CD14-positive monocyte (primary cell): ENCODE data around the gene MYO1D. TPM values are rescaled to one million over a fixed set of nuclear protein-coding genes. Genes with fewer than 3 reads are reported as not detected.

Experiments used
- DNase-seq, 3 donors: peaks; one replicate each; pipeline ENCODE4 v3.0.0-alpha.2; 2011 to 2022
- H2AFZ ChIP-seq: 2 replicates; pipeline ENCODE4 v1.6.0; 2012; ENCODE audit warnings: mild to moderate bottlenecking, low read depth, low read length, inconsistent platforms; ENCODE audit not compliant: insufficient read depth, poor library complexity, severe bottlenecking
- H3K27ac ChIP-seq, 2 donors: 1 replicate in 1 of 2; 2 replicates in 1 of 2; pipeline ENCODE4 v1.5.1; 2012 to 2013; ENCODE audit warnings: low read length in 2 of 2, control low read depth in 1 of 2, inconsistent platforms in 1 of 2, low read depth in 1 of 2, mild to moderate bottlenecking in 1 of 2
- H3K27me3 ChIP-seq, 2 donors: one replicate each; pipeline versions ENCODE4 v1.6.0 to v1.6.1; 2011 to 2013; ENCODE audit warnings: low read length in 2 of 2; ENCODE audit not compliant: control insufficient read depth in 2 of 2, insufficient read depth in 2 of 2
- H3K36me3 ChIP-seq, 2 donors: replicated peaks in 1 of 2; 1 replicate in 1 of 2; 2 replicates in 1 of 2; pipeline versions ENCODE4 v1.5.1 to v1.6.1; 2012 to 2013; ENCODE audit warnings: low read length in 2 of 2, control low read depth in 1 of 2, inconsistent platforms in 1 of 2, mild to moderate bottlenecking in 1 of 2; ENCODE audit not compliant: insufficient read depth in 2 of 2, control insufficient read depth in 1 of 2
- H3K4me1 ChIP-seq, 2 donors: 1 replicate in 1 of 2; 2 replicates in 1 of 2; pipeline versions ENCODE4 v1.5.1 to v1.6.1; 2012 to 2013; ENCODE audit warnings: low read length in 2 of 2, control low read depth in 1 of 2, inconsistent platforms in 1 of 2, mild to moderate bottlenecking in 1 of 2, moderate library complexity in 1 of 2; ENCODE audit not compliant: insufficient read depth in 2 of 2, control insufficient read depth in 1 of 2
- H3K4me2 ChIP-seq: replicated peaks from 2 replicates; pipeline ENCODE3; 2012; ENCODE audit warnings: low read length, moderate library complexity, mild to moderate bottlenecking; ENCODE audit not compliant: poor library complexity, severe bottlenecking; ENCODE audit errors: extremely low read depth
- H3K4me3 ChIP-seq, 3 experiments: fragments of 200-600 bp in 1 of 3; sonication (generic) in 1 of 3; replicated peaks in 1 of 3; 1 replicate in 2 of 3; 2 replicates in 1 of 3; pipeline ENCODE4 v1.5.1; 2011 to 2013; ENCODE audit warnings: low read length in 3 of 3, mild to moderate bottlenecking in 3 of 3, control low read depth in 2 of 3, low read depth in 2 of 3, inconsistent platforms in 1 of 3, moderate library complexity in 1 of 3
- H3K79me2 ChIP-seq: 2 replicates; pipeline ENCODE4 v1.6.0; 2012; ENCODE audit warnings: mild to moderate bottlenecking, control low read depth, inconsistent platforms, low read length, moderate library complexity; ENCODE audit not compliant: insufficient read depth
- H3K9ac ChIP-seq: 2 replicates; pipeline ENCODE4 v1.6.0; 2017; ENCODE audit warnings: low read length, mild to moderate bottlenecking; ENCODE audit not compliant: insufficient read depth, poor library complexity, severe bottlenecking
- H3K9me3 ChIP-seq, 2 donors: replicated peaks in 1 of 2; 1 replicate in 1 of 2; 2 replicates in 1 of 2; pipeline versions ENCODE4 v1.5.1 to v1.6.1; 2012 to 2013; ENCODE audit warnings: low read length in 2 of 2, control low read depth in 1 of 2; ENCODE audit not compliant: control insufficient read depth in 1 of 2, insufficient read depth in 1 of 2
- H4K20me1 ChIP-seq: 2 replicates; pipeline ENCODE4 v1.6.0; 2012; ENCODE audit warnings: mild to moderate bottlenecking, low read length, control low read depth, moderate library complexity; ENCODE audit not compliant: insufficient read depth
- H3K27ac Mint-ChIP-seq, 7 donors: one replicate each; pipeline ENCODE4 v1.8.0; 2020; ENCODE audit warnings: mild to moderate bottlenecking in 7 of 7, mixed read lengths in 7 of 7, moderate library complexity in 6 of 7, inconsistent platforms in 2 of 7
- H3K27me3 Mint-ChIP-seq, 3 donors: one replicate each; pipeline ENCODE4 v1.8.0; 2021 to 2022; ENCODE audit warnings: low read depth in 3 of 3, mild to moderate bottlenecking in 3 of 3, mixed read lengths in 3 of 3, moderate library complexity in 3 of 3, inconsistent platforms in 1 of 3
- H3K36me3 Mint-ChIP-seq, 2 donors: one replicate each; pipeline ENCODE4 v1.8.0; 2020; ENCODE audit warnings: mixed read lengths in 2 of 2, inconsistent platforms in 1 of 2, mild to moderate bottlenecking in 1 of 2
- H3K4me1 Mint-ChIP-seq: one replicate; pipeline ENCODE4 v1.8.0; 2020; ENCODE audit warnings: mild to moderate bottlenecking, mixed read lengths
- H3K4me3 Mint-ChIP-seq, 2 donors: one replicate each; pipeline ENCODE4 v1.8.0; 2020; ENCODE audit warnings: mild to moderate bottlenecking in 2 of 2, mixed read lengths in 2 of 2, moderate library complexity in 1 of 2
- H3K9me3 Mint-ChIP-seq, 7 donors: one replicate each; pipeline ENCODE4 v1.8.0; 2020 to 2022; ENCODE audit warnings: mixed read lengths in 7 of 7, mild to moderate bottlenecking in 6 of 7, moderate library complexity in 6 of 7, inconsistent platforms in 2 of 7
- WGBS: methylation state at CpG from one replicate; pipeline ENCODE4 v1.1.5; 2013; ENCODE audit warnings: missing lambda C conversion rate; ENCODE audit not compliant: insufficient coverage; 5-methylcytosine and 5-hydroxymethylcytosine counted together
- intact Hi-C, 2 donors: fragments of 100-400 bp; cut with micrococcal nuclease; formaldehyde crosslinking; loops; one replicate each; pipeline versions ENCODE4 v1.15.0 to v1.15.1; 2023
- polyA plus RNA-seq, 3 donors: library from polyadenylated mRNA; depleted of rRNA in 1 of 3; unstranded in 2 of 3; stranded (reverse) in 1 of 3; fragments of 300-500 nt in 2 of 3; fragments of >200 nt in 1 of 3; fragmentation: Illumina TruSeq in 2 of 3; gene quantifications; 1 replicate in 2 of 3; 2 replicates in 1 of 3; pipeline ENCODE4 v1.2.3, GENCODE V29; 2012 to 2021
- TF ChIP-seq, protein P1 (sequence below): fragments of 200-600 bp; IDR thresholded peaks from one replicate; pipeline ENCODE4 v1.8.0; 2022; ENCODE audit warnings: antibody characterized with exemption, mild to moderate bottlenecking

Gene MYO1D
- polyA plus RNA-seq, 3 donors = 0.22 to 0.39 (median 0.26) TPM

DNA sequence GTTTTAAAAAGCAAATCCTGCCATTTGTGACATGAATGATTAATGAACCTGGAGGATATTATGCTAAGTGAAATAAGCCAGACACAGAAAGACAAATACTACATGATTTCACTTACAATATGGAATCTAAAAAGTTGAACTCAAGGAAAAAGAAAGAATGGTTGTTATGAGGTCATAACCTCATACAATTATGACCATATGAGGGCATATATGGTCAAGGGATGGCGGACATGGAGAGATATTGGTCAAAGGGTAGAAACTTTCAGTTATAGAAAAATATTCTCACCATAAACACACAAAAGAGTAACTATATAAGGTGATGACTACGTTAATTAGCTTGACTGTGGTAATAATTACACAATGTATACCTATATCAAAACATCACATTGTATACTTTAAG, 56.5 kb downstream of the MYO1D start:
- intact Hi-C loops = no loop called here
- no peak overlapping the region for H2AFZ ChIP-seq
- H3K4me2 ChIP-seq = no peak overlapping the region
- H3K27me3 ChIP-seq = peaks cover 12 to 14% of the 10 kb centered on the region in 2 donors
- H3K4me1 Mint-ChIP-seq = peaks cover 23% of the 10 kb centered on the region
- H3K27ac Mint-ChIP-seq = no peak overlapping the region
- no peak overlapping the region for H3K4me3 Mint-ChIP-seq
- no peak for DNase-seq
- H3K4me1 ChIP-seq = peaks cover 0 to 4% of the 10 kb centered on the region in 2 donors
- no peaks in the 10 kb centered on the region for H3K9me3 ChIP-seq
- peaks cover 0 to 3% (median 0%) of the 10 kb centered on the region in 7 donors for H3K9me3 Mint-ChIP-seq
- TF ChIP-seq, protein P1, sequence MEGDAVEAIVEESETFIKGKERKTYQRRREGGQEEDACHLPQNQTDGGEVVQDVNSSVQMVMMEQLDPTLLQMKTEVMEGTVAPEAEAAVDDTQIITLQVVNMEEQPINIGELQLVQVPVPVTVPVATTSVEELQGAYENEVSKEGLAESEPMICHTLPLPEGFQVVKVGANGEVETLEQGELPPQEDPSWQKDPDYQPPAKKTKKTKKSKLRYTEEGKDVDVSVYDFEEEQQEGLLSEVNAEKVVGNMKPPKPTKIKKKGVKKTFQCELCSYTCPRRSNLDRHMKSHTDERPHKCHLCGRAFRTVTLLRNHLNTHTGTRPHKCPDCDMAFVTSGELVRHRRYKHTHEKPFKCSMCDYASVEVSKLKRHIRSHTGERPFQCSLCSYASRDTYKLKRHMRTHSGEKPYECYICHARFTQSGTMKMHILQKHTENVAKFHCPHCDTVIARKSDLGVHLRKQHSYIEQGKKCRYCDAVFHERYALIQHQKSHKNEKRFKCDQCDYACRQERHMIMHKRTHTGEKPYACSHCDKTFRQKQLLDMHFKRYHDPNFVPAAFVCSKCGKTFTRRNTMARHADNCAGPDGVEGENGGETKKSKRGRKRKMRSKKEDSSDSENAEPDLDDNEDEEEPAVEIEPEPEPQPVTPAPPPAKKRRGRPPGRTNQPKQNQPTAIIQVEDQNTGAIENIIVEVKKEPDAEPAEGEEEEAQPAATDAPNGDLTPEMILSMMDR = no peak
- H3K36me3 ChIP-seq = no peaks in the 10 kb centered on the region
- no peak overlapping the region for H3K9ac ChIP-seq
- H3K27ac ChIP-seq = no peak overlapping the region
- no peaks in the 10 kb centered on the region for H3K79me2 ChIP-seq
- peaks cover 15 to 28% (median 15%) of the 10 kb centered on the region in 3 donors for H3K27me3 Mint-ChIP-seq
- H3K36me3 Mint-ChIP-seq = no peaks in the 10 kb centered on the region
- H4K20me1 ChIP-seq = no peaks in the 10 kb centered on the region
- WGBS = no CpG with 5 or more reads among the region's 2 CpGs
- no peak overlapping the region for H3K4me3 ChIP-seq

DNA sequence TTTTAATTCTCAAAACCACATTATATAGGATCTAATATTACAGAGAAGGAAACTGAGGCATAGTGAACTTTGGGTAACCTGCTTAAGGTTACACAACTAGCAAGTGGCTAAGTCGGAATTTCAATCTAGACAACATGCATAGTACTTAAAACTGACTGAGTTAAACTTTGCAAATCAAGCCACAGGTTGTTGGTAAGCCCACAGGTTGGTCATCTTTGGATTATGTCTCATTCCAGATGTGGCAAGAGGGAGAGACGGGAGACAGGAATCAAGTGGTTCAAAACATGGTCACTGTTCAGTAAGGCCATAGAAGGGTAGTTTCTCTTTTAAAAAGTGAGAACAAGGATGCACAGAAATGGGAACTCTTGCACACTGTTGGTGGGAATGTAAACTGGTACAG, 57.1 kb downstream of the MYO1D start:
- Histone ChIP-seq H3K9me3 (no peaks in the 10 kb centered on the region), H3K4me2 (no peak overlapping the region), H3K4me1 (peaks cover 0 to 4% of the 10 kb centered on the region in 2 donors), H3K79me2 (no peaks in the 10 kb centered on the region), H3K4me3 (no peak overlapping the region), H4K20me1 (no peaks in the 10 kb centered on the region), H3K36me3 (no peaks in the 10 kb centered on the region), H3K27me3 (peaks cover 12 to 14% of the 10 kb centered on the region in 2 donors), H3K9ac (no peak overlapping the region), H3K27ac (no peak overlapping the region), H2AFZ (no peak overlapping the region)
- Mint-ChIP-seq H3K27me3 (peaks cover 15 to 27% (median 15%) of the 10 kb centered on the region in 3 donors), H3K9me3 (peaks cover 0 to 3% (median 0%) of the 10 kb centered on the region in 7 donors), H3K27ac (no peak overlapping the region), H3K36me3 (no peaks in the 10 kb centered on the region), H3K4me1 (peaks cover 28% of the 10 kb centered on the region), H3K4me3 (no peak overlapping the region)
- TF ChIP-seq, protein P1 = no peak
- 86% methylated on average over 1 of the region's 2 CpGs for WGBS
- intact Hi-C loops = no loop called here
- no peak for DNase-seq
